Measurements from ENCODE around the gene CCDC188. TPM values are rescaled to one million over a fixed set of nuclear protein-coding genes. Genes with fewer than 3 reads are reported as not detected.

CCDC188 gene
- total and polyA plus RNA-seq, 2 of the 13 experiments (the other 11 are each of a cell fraction or from before 2014, with no cell fraction given), result not detected

GRCh38 chr22:20128902-20129746, 21.7 kb downstream of the CCDC188 start (continued):
- TF ChIP-seq, protein P1, sequence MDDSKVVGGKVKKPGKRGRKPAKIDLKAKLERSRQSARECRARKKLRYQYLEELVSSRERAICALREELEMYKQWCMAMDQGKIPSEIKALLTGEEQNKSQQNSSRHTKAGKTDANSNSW (CRISPR knock-in tag; IDR thresholded peaks at IDR 0.05; ENCODE audit: borderline replicate concordance), result no peak
- peak in 1 of 2 experiments; percentile 34; a peak in 1 of 4 replicates for TF ChIP-seq KLF16 (CRISPR knock-in tag; IDR thresholded peaks at IDR 0.05)
- TF ChIP-seq, protein P2, sequence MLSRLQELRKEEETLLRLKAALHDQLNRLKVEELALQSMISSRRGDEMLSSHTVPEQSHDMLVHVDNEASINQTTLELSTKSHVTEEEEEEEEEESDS (CRISPR knock-in tag; IDR thresholded peaks at IDR 0.05; ENCODE audit: borderline replicate concordance), result no peak
- TF ChIP-seq TCF7L2 (IDR thresholded peaks at IDR 0.05; ENCODE audit: low read depth, low read length), result no peak
- TF ChIP-seq, protein P3, sequence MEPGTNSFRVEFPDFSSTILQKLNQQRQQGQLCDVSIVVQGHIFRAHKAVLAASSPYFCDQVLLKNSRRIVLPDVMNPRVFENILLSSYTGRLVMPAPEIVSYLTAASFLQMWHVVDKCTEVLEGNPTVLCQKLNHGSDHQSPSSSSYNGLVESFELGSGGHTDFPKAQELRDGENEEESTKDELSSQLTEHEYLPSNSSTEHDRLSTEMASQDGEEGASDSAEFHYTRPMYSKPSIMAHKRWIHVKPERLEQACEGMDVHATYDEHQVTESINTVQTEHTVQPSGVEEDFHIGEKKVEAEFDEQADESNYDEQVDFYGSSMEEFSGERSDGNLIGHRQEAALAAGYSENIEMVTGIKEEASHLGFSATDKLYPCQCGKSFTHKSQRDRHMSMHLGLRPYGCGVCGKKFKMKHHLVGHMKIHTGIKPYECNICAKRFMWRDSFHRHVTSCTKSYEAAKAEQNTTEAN (CRISPR knock-in tag; conservative IDR thresholded peaks at IDR 0.05), result no peak
- TF ChIP-seq ETS1 (CRISPR knock-in tag; IDR thresholded peaks at IDR 0.05), result no peak
- TF ChIP-seq GMEB2 (CRISPR knock-in tag; IDR thresholded peaks at IDR 0.05; ENCODE audit: low read depth), result no peak
- TF ChIP-seq ZBTB20 (CRISPR knock-in tag; IDR thresholded peaks at IDR 0.05; ENCODE audit: borderline replicate concordance, low read depth), result no peak
- no peak for TF ChIP-seq ZIK1 (CRISPR knock-in tag; IDR thresholded peaks at IDR 0.05; ENCODE audit: borderline replicate concordance, low read depth)
- no peak; the same call in 1 of the 2 replicates for TF ChIP-seq BHLHE40 (IDR thresholded peaks at IDR 0.05; ENCODE audit: low read length)
- TF ChIP-seq TCF7 (IDR thresholded peaks at IDR 0.05; ENCODE audit: low read depth), result peak; percentile 67; the same call in 1 of the 2 replicates
- TF ChIP-seq PHF21A (CRISPR knock-in tag; IDR thresholded peaks at IDR 0.05), result peak; percentile 41; the same call in 1 of the 2 replicates
- TF ChIP-seq ZEB1 (IDR thresholded peaks at IDR 0.05; ENCODE audit: insufficient replicate concordance, low read depth), result no peak
- no peak for TF ChIP-seq CENPT (CRISPR knock-in tag; IDR thresholded peaks at IDR 0.05; ENCODE audit: low read depth)
- TF ChIP-seq PBX3 (CRISPR knock-in tag; IDR thresholded peaks at IDR 0.05; ENCODE audit: borderline replicate concordance), result no peak
- no peak for TF ChIP-seq ETV6 (CRISPR knock-in tag; conservative IDR thresholded peaks at IDR 0.05)
- no peak for TF ChIP-seq NCOA5 (CRISPR knock-in tag; IDR thresholded peaks at IDR 0.05)
- TF ChIP-seq ZNF879 (CRISPR knock-in tag; IDR thresholded peaks at IDR 0.05), result no peak
- TF ChIP-seq ZNF383 (CRISPR knock-in tag; IDR thresholded peaks at IDR 0.05; ENCODE audit: borderline replicate concordance), result no peak
- no peak for TF ChIP-seq HMGA1 (CRISPR knock-in tag; conservative IDR thresholded peaks at IDR 0.05)
- TF ChIP-seq NFKB2 (CRISPR knock-in tag; IDR thresholded peaks at IDR 0.05; ENCODE audit: borderline replicate concordance), result no peak
- TF ChIP-seq MEF2D (CRISPR knock-in tag; IDR thresholded peaks at IDR 0.05), result peak; percentile 77
- no peak for TF ChIP-seq ZSCAN12 (CRISPR knock-in tag; IDR thresholded peaks at IDR 0.05)
- no peak for TF ChIP-seq HNRNPLL (IDR thresholded peaks at IDR 0.05; ENCODE audit: low read depth, low read length, poor library complexity, severe bottlenecking)
- TF ChIP-seq NFIC (IDR thresholded peaks at IDR 0.05; ENCODE audit: low read length), result no peak
